Loucy (cell line): ENCODE measurements around the gene GIGYF2.

ENCODE experiments used
- H2AFZ ChIP-seq: fragments of 200-600 bp; sonication (generic); 2 replicates; pipeline ENCODE4 v1.6.0; 2016; ENCODE audit warnings: antibody characterized with exemption, mild to moderate bottlenecking, low read length, moderate library complexity
- H3F3A ChIP-seq: fragments of 200-600 bp; 2 replicates; pipeline ENCODE4 v1.6.0; 2016; ENCODE audit warnings: antibody characterized with exemption, low read depth, mild to moderate bottlenecking
- H3K27me3 ChIP-seq: fragments of 200-600 bp; sonication (generic); 2 replicates; pipeline ENCODE4 v1.6.1; 2014; ENCODE audit warnings: low read length, mild to moderate bottlenecking; ENCODE audit not compliant: insufficient read depth, poor library complexity, severe bottlenecking
- H3K36me3 ChIP-seq: fragments of 200-600 bp; sonication (generic); 2 replicates; pipeline ENCODE4 v1.6.1; 2016; ENCODE audit warnings: low read length; ENCODE audit not compliant: insufficient read depth
- H3K4me1 ChIP-seq: fragments of 200-600 bp; sonication (generic); 2 replicates; pipeline ENCODE4 v1.5.1; 2014; ENCODE audit warnings: low read length, mild to moderate bottlenecking; ENCODE audit not compliant: insufficient read depth, poor library complexity, severe bottlenecking
- H3K4me2 ChIP-seq: fragments of 200-600 bp; sonication (generic); 2 replicates; pipeline ENCODE4 v1.6.0; 2014; ENCODE audit warnings: antibody characterized with exemption, low read length, low read depth, mild to moderate bottlenecking; ENCODE audit not compliant: poor library complexity, severe bottlenecking
- H3K4me3 ChIP-seq: fragments of 200-600 bp; sonication (generic); 2 replicates; pipeline ENCODE4 v1.5.1; 2014; ENCODE audit warnings: low read length, mild to moderate bottlenecking, mixed read lengths; ENCODE audit not compliant: poor library complexity, severe bottlenecking
- H3K79me2 ChIP-seq: fragments of 200-600 bp; sonication (generic); 2 replicates; pipeline ENCODE4 v1.6.1; 2014; ENCODE audit warnings: low read length; ENCODE audit not compliant: insufficient read depth
- H3K9ac ChIP-seq: fragments of 200-600 bp; sonication (generic); 2 replicates; pipeline ENCODE4 v1.6.0; 2014; ENCODE audit warnings: mild to moderate bottlenecking, low read depth, low read length, moderate library complexity; ENCODE audit not compliant: poor library complexity, severe bottlenecking
- H3K9me2 ChIP-seq: fragments of 200-600 bp; sonication (generic); replicated peaks from 2 replicates; pipeline ENCODE4 v1.6.1; 2016; ENCODE audit warnings: low read depth, low read length, mixed read lengths
- H3K9me3 ChIP-seq: fragments of 200-600 bp; sonication (generic); 2 replicates; pipeline ENCODE4 v1.6.1; 2014; ENCODE audit warnings: mild to moderate bottlenecking, antibody characterized with exemption, low read length, low read depth; ENCODE audit not compliant: insufficient read depth
- H4K20me1 ChIP-seq: fragments of 200-600 bp; sonication (generic); 2 replicates; pipeline ENCODE4 v1.6.0; 2014; ENCODE audit warnings: antibody characterized with exemption, low read length, mild to moderate bottlenecking; ENCODE audit not compliant: insufficient read depth, poor library complexity, severe bottlenecking
- CTCF ChIP-seq: fragments of 200-600 bp; sonication (generic); conservative IDR thresholded peaks from 2 replicates; pipeline ENCODE4 v1.5.1; 2014; ENCODE audit warnings: mild to moderate bottlenecking, antibody characterized with exemption, low read length
- EZH2phosphoT487 ChIP-seq: fragments of 200-600 bp; IDR thresholded peaks from 2 replicates; pipeline ENCODE4 v1.6.1; 2018; ENCODE audit warnings: antibody characterized with exemption, mild to moderate bottlenecking, moderate library complexity, borderline replicate concordance

The GIGYF2 gene

GRCh38 chr2:232817756-232818155 is 120.6 kb downstream of the GIGYF2 start:
- no peaks in the 10 kb centered on the region for H4K20me1 ChIP-seq

GRCh38 chr2:232829988-232830387 is 132.9 kb downstream of the GIGYF2 start:
- Histone ChIP-seq H3K79me2 (no peaks in the 10 kb centered on the region; the same call in 1 of the 2 replicates), H3K36me3 (peaks cover 50% of the 10 kb centered on the region), H2AFZ (no peak overlapping the region), H3F3A (0 out of 2 replicates have a peak, but pooled peaks cover 2% of the 10 kb centered on the region), H3K9me2 (no peaks in the 10 kb centered on the region), H3K4me1 (peaks cover 15% of the 10 kb centered on the region), H3K9ac (no peak overlapping the region), H3K27me3 (no peaks in the 10 kb centered on the region), H3K4me2 (no peak overlapping the region), H3K4me3 (no peak overlapping the region), H4K20me1 (peaks cover 11% of the 10 kb centered on the region), H3K9me3 (no peaks in the 10 kb centered on the region)
- TF ChIP-seq CTCF (no peak), EZH2phosphoT487 (no peak)

More at GRCh38 chr2:232817756-232818155, 120.6 kb downstream of the GIGYF2 start:
- no peaks in the 10 kb centered on the region for H3K79me2 ChIP-seq
- H3F3A ChIP-seq, result no peaks in the 10 kb centered on the region
- H3K4me2 ChIP-seq, result no peak overlapping the region
- no peak overlapping the region for H2AFZ ChIP-seq
- no peaks in the 10 kb centered on the region for H3K9me3 ChIP-seq
- peaks cover 58% of the 10 kb centered on the region; the same call in 1 of the 2 replicates for H3K36me3 ChIP-seq
- no peaks in the 10 kb centered on the region for H3K27me3 ChIP-seq
- TF ChIP-seq EZH2phosphoT487, result no peak
- no peak for TF ChIP-seq CTCF
- no peak overlapping the region for H3K9ac ChIP-seq
- no peaks in the 10 kb centered on the region for H3K4me1 ChIP-seq
- H3K9me2 ChIP-seq, result no peaks in the 10 kb centered on the region
- H3K4me3 ChIP-seq, result no peak overlapping the region

GRCh38 chr2:232831496-232831895 is 134.4 kb downstream of the GIGYF2 start:
- H4K20me1 ChIP-seq, result peaks cover 11% of the 10 kb centered on the region
- peaks cover 54% of the 10 kb centered on the region for H3K36me3 ChIP-seq
- no peaks in the 10 kb centered on the region; the same call in 1 of the 2 replicates for H3K79me2 ChIP-seq
- TF ChIP-seq EZH2phosphoT487 (no peak), CTCF (no peak)
- H3K9ac ChIP-seq, result no peak overlapping the region
- no peak overlapping the region for H3K4me2 ChIP-seq
- H3K9me2 ChIP-seq, result no peaks in the 10 kb centered on the region
- H3F3A ChIP-seq, result 0 out of 2 replicates have a peak, but pooled peaks cover 2% of the 10 kb centered on the region
- peaks cover 23% of the 10 kb centered on the region for H3K4me1 ChIP-seq
- H2AFZ ChIP-seq, result no peak overlapping the region
- H3K4me3 ChIP-seq, result no peak overlapping the region
- no peaks in the 10 kb centered on the region for H3K27me3 ChIP-seq
- no peaks in the 10 kb centered on the region for H3K9me3 ChIP-seq
